Measurements from ENCODE around the gene ADAMTSL2. TPM values are rescaled to one million over a fixed set of nuclear protein-coding genes. Genes with fewer than 3 reads are reported as not detected.

The ADAMTSL2 gene
- total RNA-seq, 1 donor from 2014 or later, result 1.3 TPM

DNA sequence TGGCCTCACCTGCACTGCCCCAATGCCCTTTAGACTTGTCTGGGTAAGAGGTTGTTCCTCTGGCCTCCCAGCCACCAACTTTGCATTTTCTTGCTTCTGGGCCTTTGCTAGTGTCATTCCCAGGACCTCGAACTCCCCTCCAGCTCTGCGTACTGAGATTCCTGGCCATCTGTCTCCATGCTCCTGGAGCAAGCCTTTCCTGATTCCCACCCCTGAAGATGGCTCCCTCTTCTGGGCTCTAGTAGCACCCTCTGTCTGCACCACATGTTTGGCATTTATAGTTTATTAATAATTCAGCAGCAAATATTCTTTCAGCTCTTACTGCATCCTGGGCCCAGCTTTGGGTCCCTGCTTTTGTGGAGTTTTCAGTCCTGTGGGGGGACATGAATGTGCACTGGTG lies 59.8 kb downstream of the ADAMTSL2 start:
- Mint-ChIP-seq H3K4me3 (ENCODE audit: unreplicated experiment) (no peak overlapping the region), H3K36me3 (ENCODE audit: unreplicated experiment) (peaks cover 23% of the 10 kb centered on the region), H3K27ac (ENCODE audit: unreplicated experiment) (no peak overlapping the region), H3K9me3 (ENCODE audit: unreplicated experiment) (peaks cover 14% of the 10 kb centered on the region), H3K4me1 (ENCODE audit: low read depth, unreplicated experiment) (no peaks in the 10 kb centered on the region), H3K27me3 (ENCODE audit: unreplicated experiment) (peaks cover 14% of the 10 kb centered on the region)
- DNase-seq, result no peak
- no peak for TF ChIP-seq CTCF (IDR thresholded peaks at IDR 0.05; ENCODE audit: partially characterized antibody, unreplicated experiment)

GRCh38 chr9:133595910-133596309 lies 61.4 kb downstream of the ADAMTSL2 start:
- TF ChIP-seq CTCF (IDR thresholded peaks at IDR 0.05; ENCODE audit: partially characterized antibody, unreplicated experiment), result no peak
- Mint-ChIP-seq H3K4me3 (ENCODE audit: unreplicated experiment) (no peak overlapping the region), H3K9me3 (ENCODE audit: unreplicated experiment) (peaks cover 14% of the 10 kb centered on the region), H3K27ac (ENCODE audit: unreplicated experiment) (no peak overlapping the region), H3K27me3 (ENCODE audit: unreplicated experiment) (peaks cover 14% of the 10 kb centered on the region), H3K4me1 (ENCODE audit: low read depth, unreplicated experiment) (no peaks in the 10 kb centered on the region), H3K36me3 (ENCODE audit: unreplicated experiment) (peaks cover 23% of the 10 kb centered on the region)
- no peak for DNase-seq

DNA sequence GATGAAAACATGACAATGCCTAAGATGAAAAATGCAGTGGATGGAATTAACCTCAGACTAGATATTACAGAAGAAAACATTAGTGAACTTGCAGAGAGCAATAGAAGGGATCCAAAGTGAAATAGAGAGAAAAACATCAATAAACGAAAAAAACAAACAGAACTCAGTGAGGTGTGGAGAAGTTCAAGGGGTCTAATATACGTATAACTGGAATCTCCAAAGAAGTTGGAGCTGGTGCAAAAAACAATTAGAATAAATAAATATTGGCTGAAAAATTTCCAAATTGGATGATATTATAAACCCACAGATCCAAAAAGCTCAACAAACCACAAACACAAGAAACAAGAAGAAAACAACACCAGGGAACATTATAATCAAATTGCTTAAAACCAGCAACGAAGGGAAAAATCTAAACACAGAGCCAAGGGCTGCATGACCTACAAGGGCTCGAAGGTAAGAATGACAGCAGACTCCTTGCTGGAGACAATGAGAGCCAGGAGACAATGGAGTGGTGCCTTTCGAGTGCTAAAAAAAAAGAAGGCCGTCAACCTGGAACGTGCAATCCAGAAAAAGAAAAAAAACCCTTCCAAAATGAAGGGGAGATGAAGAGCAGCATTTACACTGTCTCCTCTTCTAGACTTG lies 62.9 kb downstream of the ADAMTSL2 start:
- Mint-ChIP-seq H3K27ac (ENCODE audit: unreplicated experiment) (no peak overlapping the region), H3K4me3 (ENCODE audit: unreplicated experiment) (no peak overlapping the region), H3K9me3 (ENCODE audit: unreplicated experiment) (peaks cover 15% of the 10 kb centered on the region), H3K36me3 (ENCODE audit: unreplicated experiment) (peaks cover 23% of the 10 kb centered on the region), H3K27me3 (ENCODE audit: unreplicated experiment) (peaks cover 19% of the 10 kb centered on the region), H3K4me1 (ENCODE audit: low read depth, unreplicated experiment) (peaks cover 6% of the 10 kb centered on the region)
- no peak for DNase-seq
- TF ChIP-seq CTCF (IDR thresholded peaks at IDR 0.05; ENCODE audit: partially characterized antibody, unreplicated experiment), result no peak

DNA sequence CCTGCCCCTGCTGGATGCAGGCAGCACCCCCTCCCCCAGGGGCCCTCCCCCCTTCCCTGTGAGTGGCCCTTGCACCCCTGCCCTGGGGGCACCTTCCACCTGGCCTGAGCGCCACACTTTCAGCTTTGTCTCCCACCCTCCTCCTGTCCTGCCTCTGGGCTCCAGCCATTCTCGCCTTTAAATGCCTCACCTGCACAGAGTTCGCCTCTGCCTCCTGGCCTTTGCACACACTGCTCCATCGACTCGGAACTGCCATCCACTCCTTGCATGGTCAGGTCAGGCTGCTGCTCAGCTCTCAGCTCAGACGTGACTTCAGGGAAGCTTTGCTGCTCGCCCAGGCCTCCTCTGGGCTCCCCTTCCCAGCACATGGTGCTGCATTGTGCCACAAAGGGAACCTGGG lies 64.5 kb downstream of the ADAMTSL2 start:
- TF ChIP-seq CTCF (IDR thresholded peaks at IDR 0.05; ENCODE audit: partially characterized antibody, unreplicated experiment), result no peak
- Mint-ChIP-seq H3K9me3 (ENCODE audit: unreplicated experiment) (peaks cover 15% of the 10 kb centered on the region), H3K36me3 (ENCODE audit: unreplicated experiment) (peaks cover 23% of the 10 kb centered on the region), H3K4me3 (ENCODE audit: unreplicated experiment) (no peak overlapping the region), H3K4me1 (ENCODE audit: low read depth, unreplicated experiment) (peaks cover 8% of the 10 kb centered on the region), H3K27ac (ENCODE audit: unreplicated experiment) (no peak overlapping the region), H3K27me3 (ENCODE audit: unreplicated experiment) (peaks cover 20% of the 10 kb centered on the region)
- DNase-seq, result no peak

GRCh38 chr9:133599470-133600173 lies 65.1 kb downstream of the ADAMTSL2 start:
- H3K4me1 Mint-ChIP-seq (ENCODE audit: low read depth, unreplicated experiment), result peaks cover 11% of the 10 kb centered on the region
- no peak overlapping the region for H3K4me3 Mint-ChIP-seq (ENCODE audit: unreplicated experiment)
- H3K9me3 Mint-ChIP-seq (ENCODE audit: unreplicated experiment), result peaks cover 14% of the 10 kb centered on the region
- H3K27me3 Mint-ChIP-seq (ENCODE audit: unreplicated experiment), result peaks cover 16% of the 10 kb centered on the region
- DNase-seq, result no peak
- TF ChIP-seq CTCF (IDR thresholded peaks at IDR 0.05; ENCODE audit: partially characterized antibody, unreplicated experiment), result no peak
- no peak overlapping the region for H3K27ac Mint-ChIP-seq (ENCODE audit: unreplicated experiment)
- H3K36me3 Mint-ChIP-seq (ENCODE audit: unreplicated experiment), result peaks cover 23% of the 10 kb centered on the region

Measured in glutamatergic neuron (in vitro differentiated cells).